ENCODE measurements around the gene RPS15.

GRCh38 chr19:1470055-1470304, 31.8 kb downstream of the RPS15 start:
- TF ChIP-seq NR1H2 (CRISPR knock-in tag; IDR thresholded peaks at IDR 0.05) (no peak), MAX (CRISPR knock-in tag; IDR thresholded peaks at IDR 0.05) (no peak), ETV5 (CRISPR knock-in tag; IDR thresholded peaks at IDR 0.05; ENCODE audit: low read depth) (no peak)

All from K562 (cell line).